Mesendoderm (in vitro differentiated cells): ENCODE results near the gene KHDC4. TPM values are rescaled to one million over a fixed set of nuclear protein-coding genes. Genes with fewer than 3 reads are reported as not detected.

Experiments used
- DNase-seq: peaks from one replicate; pipeline ENCODE4 v3.0.0; 2013
- H2AK5ac ChIP-seq: 2 replicates; pipeline ENCODE4 v1.6.1; 2013; ENCODE audit warnings: low read length, inconsistent platforms
- H2BK120ac ChIP-seq: 2 replicates; pipeline ENCODE4 v1.6.1; 2013; ENCODE audit warnings: low read depth, mild to moderate bottlenecking, low read length, moderate library complexity, mixed read lengths
- H2BK15ac ChIP-seq: replicated peaks from 2 replicates; pipeline ENCODE4 v1.6.1; 2013; ENCODE audit warnings: low read depth, mild to moderate bottlenecking, moderate library complexity
- H2BK5ac ChIP-seq: 2 replicates; pipeline ENCODE4 v1.6.1; 2013; ENCODE audit warnings: low read length, inconsistent platforms
- H3K18ac ChIP-seq: 2 replicates; pipeline ENCODE4 v1.6.1; 2013; ENCODE audit warnings: mild to moderate bottlenecking, low read length, mixed read lengths
- H3K23ac ChIP-seq: one replicate; pipeline ENCODE4 v1.6.1; 2013; ENCODE audit warnings: low read length
- H3K27ac ChIP-seq: 2 replicates; pipeline ENCODE4 v1.5.1; 2013; ENCODE audit warnings: low read depth, mild to moderate bottlenecking, inconsistent platforms, low read length, moderate library complexity
- H3K27me3 ChIP-seq: 2 replicates; pipeline ENCODE4 v1.6.1; 2013; ENCODE audit warnings: low read length, control low read depth, mild to moderate bottlenecking, inconsistent platforms; ENCODE audit not compliant: insufficient read depth, poor library complexity
- H3K36me3 ChIP-seq: 2 replicates; pipeline ENCODE4 v1.6.1; 2013; ENCODE audit warnings: low read length, inconsistent platforms; ENCODE audit not compliant: control insufficient read depth, insufficient read depth
- H3K4ac ChIP-seq: one replicate; pipeline ENCODE4 v1.6.1; 2013; ENCODE audit warnings: low read depth, mild to moderate bottlenecking, low read length, moderate library complexity
- H3K4me1 ChIP-seq: 2 replicates; pipeline ENCODE4 v1.6.1; 2013; ENCODE audit warnings: low read depth, low read length, inconsistent platforms; ENCODE audit not compliant: control insufficient read depth
- H3K4me2 ChIP-seq: 2 replicates; pipeline ENCODE4 v1.6.1; 2013; ENCODE audit warnings: low read length
- H3K4me3 ChIP-seq: 2 replicates; pipeline ENCODE4 v1.5.1; 2013; ENCODE audit warnings: mild to moderate bottlenecking, low read length
- H3K56ac ChIP-seq: one replicate; pipeline ENCODE4 v1.6.1; 2013; ENCODE audit warnings: low read length
- H3K79me1 ChIP-seq: 2 replicates; pipeline ENCODE4 v1.6.1; 2013; ENCODE audit warnings: low read length, inconsistent platforms
- H3K79me2 ChIP-seq: 2 replicates; pipeline ENCODE4 v1.6.1; 2013; ENCODE audit warnings: mild to moderate bottlenecking, low read length; ENCODE audit not compliant: control insufficient read depth, insufficient read depth
- H3K9ac ChIP-seq: 2 replicates; pipeline ENCODE4 v1.6.1; 2013; ENCODE audit warnings: low read length, inconsistent platforms
- H4K5ac ChIP-seq: one replicate; pipeline ENCODE4 v1.6.1; 2013; ENCODE audit warnings: low read length
- H4K8ac ChIP-seq: one replicate; pipeline ENCODE4 v1.6.1; 2013; ENCODE audit warnings: low read depth, mild to moderate bottlenecking, control low read depth, low read length, moderate library complexity
- WGBS: extraction: QIAGEN DNeasy Blood & Tissue Kit; methylation state at CpG from one replicate; pipeline ENCODE4 v1.1.7; 2013; ENCODE audit warnings: low lambda C conversion rate, missing lambda C conversion rate; ENCODE audit not compliant: insufficient coverage; ENCODE audit errors: extremely low coverage; 5-methylcytosine and 5-hydroxymethylcytosine counted together
- small RNA-seq: library from polyadenylated mRNA; stranded (forward); fragments of <200 nt; extraction: miRNeasy Mini kit (QIAGEN cat#:217004); gene quantifications from one replicate; pipeline ENCODE3, GENCODE V24; 2013; ENCODE audit not compliant: insufficient read depth

The KHDC4 gene

DNA sequence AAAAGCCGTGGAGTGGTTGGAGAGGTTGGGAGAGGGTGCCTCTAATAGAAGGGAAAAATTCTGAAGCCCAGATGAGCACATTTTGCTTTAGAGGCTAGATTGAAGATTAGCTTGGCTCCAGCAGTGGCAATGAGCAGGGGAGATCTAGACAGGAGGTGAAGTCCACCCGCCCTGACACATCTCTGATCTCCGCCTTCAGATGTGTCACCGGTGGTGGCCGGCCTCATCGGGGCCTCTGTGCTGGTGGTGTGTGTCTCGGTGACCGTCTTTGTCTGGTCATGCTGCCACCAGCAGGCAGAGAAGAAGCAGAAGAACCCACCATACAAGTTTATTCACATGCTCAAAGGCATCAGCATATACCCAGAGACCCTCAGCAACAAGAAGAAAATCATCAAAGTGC, 66.4 kb downstream of the KHDC4 start:
- Histone ChIP-seq H3K56ac (no peak overlapping the region), H3K23ac (no peak overlapping the region), H3K4me2 (no peak overlapping the region), H3K4ac (no peak overlapping the region), H2BK15ac (no peak overlapping the region), H4K5ac (no peak overlapping the region), H3K27ac (no peak overlapping the region), H2AK5ac (no peak overlapping the region), H4K8ac (no peak overlapping the region), H3K4me3 (no peak overlapping the region), H2BK120ac (no peak overlapping the region), H3K36me3 (no peaks in the 10 kb centered on the region), H3K9ac (no peak overlapping the region), H3K79me2 (no peaks in the 10 kb centered on the region), H2BK5ac (no peak overlapping the region), H3K79me1 (no peaks in the 10 kb centered on the region), H3K27me3 (no peaks in the 10 kb centered on the region), H3K18ac (no peak overlapping the region), H3K4me1 (no peaks in the 10 kb centered on the region)
- no peak for DNase-seq
- WGBS: no CpG with 5 or more reads among the region's 8 CpGs

DNA sequence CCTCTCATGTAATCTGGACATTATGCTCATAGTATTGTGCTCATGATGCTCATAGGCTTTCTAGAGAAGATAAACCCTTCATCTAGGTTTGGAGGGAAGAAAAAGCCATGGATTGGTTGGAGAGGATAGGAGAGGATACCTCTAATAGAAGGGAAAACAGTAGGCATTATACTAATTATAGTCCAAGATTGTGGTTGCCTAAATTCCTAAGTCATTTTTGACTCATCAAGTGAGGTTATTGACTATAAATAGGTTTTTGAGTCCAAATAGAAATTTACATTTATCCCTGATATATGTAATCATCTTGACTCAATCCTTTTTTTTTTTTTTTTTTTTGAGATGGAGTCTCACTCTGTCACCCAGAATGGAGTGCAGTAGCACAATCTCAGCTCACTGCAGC, 69.8 kb downstream of the KHDC4 start:
- no peak overlapping the region for H3K27ac ChIP-seq

More for the DNA sequence above, 69.8 kb downstream of the KHDC4 start:
- no peaks in the 10 kb centered on the region for H3K27me3 ChIP-seq
- H3K18ac ChIP-seq: no peak overlapping the region
- H3K23ac ChIP-seq: no peak overlapping the region
- no peaks in the 10 kb centered on the region for H3K79me1 ChIP-seq
- DNase-seq: no peak
- H4K5ac ChIP-seq: no peak overlapping the region
- H3K36me3 ChIP-seq: no peaks in the 10 kb centered on the region
- no peak overlapping the region for H2AK5ac ChIP-seq
- no peaks in the 10 kb centered on the region for H3K4me1 ChIP-seq
- no peak overlapping the region for H3K9ac ChIP-seq
- no peaks in the 10 kb centered on the region for H3K79me2 ChIP-seq
- H3K4ac ChIP-seq: no peak overlapping the region
- H3K4me2 ChIP-seq: no peak overlapping the region
- H3K56ac ChIP-seq: no peak overlapping the region
- H3K4me3 ChIP-seq: no peak overlapping the region
- H2BK120ac ChIP-seq: no peak overlapping the region
- no peak overlapping the region for H2BK15ac ChIP-seq
- H4K8ac ChIP-seq: no peak overlapping the region
- no peak overlapping the region for H2BK5ac ChIP-seq

Small RNA genes within 50 kb of the gene (small RNA-seq; reads per million reads assigned to genes)
- 0.72 reads per million for gene MIR6738
- not detected for gene RF00015
- gene SCARNA4: not detected
- gene SNORA80E: 26.3 reads per million, percentile 92 among the genes with 10 or more reads in this experiment
